GM21786 (cell line): ENCODE measurements around the gene GAL3ST3.
"Not testable (repeated sequence)": the region's sequence is repeated elsewhere in the genome, so short reads cannot be mapped to it uniquely, and the experiment has no call there.

Source experiments
- ATAC-seq: cut with Tn5 transposase; IDR thresholded peaks from one replicate; pipeline ENCODE4 v1.9.1; 2021; ENCODE audit not compliant: unreplicated experiment

The GAL3ST3 gene

DNA sequence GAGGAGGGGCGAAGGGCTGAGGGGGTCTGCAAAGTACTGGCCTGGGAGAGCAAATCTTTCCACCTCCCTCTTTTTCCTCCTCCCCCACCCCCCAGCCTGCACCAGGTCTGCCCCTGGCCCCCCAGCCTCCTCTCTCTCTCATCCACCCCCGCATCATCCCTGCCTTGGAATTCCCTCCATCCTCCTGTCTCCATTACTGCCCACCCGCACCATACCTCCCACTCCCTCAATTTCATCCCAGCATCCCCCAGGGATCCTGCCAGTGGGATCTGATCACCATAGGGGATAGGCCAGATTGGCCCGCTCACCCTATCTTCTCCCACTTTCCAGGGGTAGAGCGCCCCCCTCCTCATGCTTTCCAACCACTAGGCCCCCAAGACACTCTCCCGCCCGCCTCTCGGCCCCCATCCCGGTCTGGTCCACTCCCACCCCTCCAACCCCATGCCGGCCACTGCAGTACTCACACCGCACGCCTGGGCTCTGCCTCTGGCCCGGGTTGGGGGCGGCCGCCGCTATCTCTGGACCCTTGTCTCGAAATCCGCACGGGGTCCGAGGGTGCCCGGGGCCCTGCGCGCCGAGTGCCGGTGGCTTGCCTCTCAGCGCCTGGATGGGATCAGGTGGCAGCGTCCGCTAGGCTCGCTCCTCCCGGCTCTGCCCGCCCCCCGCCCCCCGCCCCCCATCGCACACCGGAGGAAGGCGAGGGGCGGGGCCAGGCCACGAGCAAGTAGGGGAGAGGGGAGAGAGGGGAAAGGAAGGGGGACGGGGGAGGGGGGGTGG, at the start of gene GAL3ST3:
TSS of gene GAL3ST3 (minus strand) at position 615 of the 777 bp plus-strand sequence. CDS start 3,746 bp downstream, outside the sequence.
- no peak for ATAC-seq

DNA sequence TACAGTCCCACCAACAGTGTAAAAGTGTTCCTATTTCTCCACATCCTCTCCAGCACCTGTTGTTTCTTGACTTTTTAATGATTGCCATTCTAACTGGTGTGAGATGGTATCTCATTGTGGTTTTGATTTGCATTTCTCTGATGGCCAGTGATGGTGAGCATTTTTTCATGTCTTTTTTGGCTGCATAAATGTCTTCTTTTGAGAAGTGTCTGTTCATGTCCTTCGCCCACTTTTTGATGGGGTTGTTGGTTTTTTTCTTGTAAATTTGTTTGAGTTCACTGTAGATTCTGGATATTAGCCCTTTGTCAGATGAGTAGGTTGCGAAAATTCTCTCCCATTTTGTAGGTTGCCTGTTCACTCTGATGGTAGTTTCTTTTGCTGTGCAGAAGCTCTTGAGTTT, 43.2 kb upstream of the GAL3ST3 start:
- not testable (repeated sequence) for ATAC-seq

GRCh38 chr11:66090288-66090687, 41.3 kb upstream of the GAL3ST3 start:
- no peak for ATAC-seq

DNA sequence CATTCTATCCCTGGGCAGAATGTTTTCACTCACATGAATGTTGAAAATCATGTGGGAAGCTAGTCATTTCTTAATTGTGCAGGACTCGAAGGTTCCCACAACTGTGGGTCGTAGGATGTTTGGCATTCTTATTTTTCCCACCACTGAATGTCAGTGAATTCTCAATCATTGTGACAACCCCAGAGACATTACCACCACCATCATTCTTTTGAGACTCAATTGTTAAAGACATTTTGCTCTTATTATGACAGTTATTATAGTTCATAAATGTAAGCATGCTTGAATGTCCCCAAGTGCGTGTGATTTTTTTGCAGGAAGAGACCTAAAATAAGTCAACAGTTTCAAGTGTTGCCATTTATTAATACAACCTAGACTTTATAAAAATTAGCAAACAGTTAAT, 40.1 kb upstream of the GAL3ST3 start:
- ATAC-seq: no peak

- ATAC-seq: no peak
Measured at GRCh38 chr11:66087148-66087908, 38.4 kb upstream of the GAL3ST3 start.

DNA sequence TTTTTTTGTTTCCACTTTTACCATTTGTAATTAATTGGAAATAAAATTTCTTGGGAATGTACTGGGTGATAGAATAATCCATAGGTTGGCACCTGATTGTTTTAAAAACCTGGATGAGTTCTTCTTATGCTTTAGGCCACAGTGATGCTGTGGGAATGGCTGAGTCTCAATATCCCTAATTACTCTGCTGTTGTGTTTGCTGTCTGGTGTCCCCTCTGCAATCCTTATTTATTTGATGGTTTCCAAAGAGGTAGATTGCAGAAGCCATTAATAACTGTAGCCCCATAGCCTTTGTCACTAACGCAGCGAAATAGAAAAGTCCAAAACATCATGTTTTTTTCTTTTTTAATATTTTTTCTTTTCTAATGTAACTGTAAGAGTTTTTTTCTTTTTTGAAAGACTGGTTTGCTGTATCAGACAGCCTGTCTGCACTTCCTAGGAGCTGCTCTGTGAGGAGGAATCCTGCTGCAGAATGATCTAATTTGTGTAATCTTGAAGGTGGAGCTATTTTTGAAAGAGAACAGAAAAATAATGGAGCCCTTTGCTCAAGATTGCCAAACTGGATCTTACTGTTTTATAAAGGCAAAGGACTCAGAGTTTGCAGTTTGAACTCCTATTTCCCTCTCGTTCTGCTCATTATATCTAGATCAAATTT, 36.0 kb upstream of the GAL3ST3 start:
- no peak for ATAC-seq

- ATAC-seq: no peak
Measured at GRCh38 chr11:66083767-66084166, 34.8 kb upstream of the GAL3ST3 start.

DNA sequence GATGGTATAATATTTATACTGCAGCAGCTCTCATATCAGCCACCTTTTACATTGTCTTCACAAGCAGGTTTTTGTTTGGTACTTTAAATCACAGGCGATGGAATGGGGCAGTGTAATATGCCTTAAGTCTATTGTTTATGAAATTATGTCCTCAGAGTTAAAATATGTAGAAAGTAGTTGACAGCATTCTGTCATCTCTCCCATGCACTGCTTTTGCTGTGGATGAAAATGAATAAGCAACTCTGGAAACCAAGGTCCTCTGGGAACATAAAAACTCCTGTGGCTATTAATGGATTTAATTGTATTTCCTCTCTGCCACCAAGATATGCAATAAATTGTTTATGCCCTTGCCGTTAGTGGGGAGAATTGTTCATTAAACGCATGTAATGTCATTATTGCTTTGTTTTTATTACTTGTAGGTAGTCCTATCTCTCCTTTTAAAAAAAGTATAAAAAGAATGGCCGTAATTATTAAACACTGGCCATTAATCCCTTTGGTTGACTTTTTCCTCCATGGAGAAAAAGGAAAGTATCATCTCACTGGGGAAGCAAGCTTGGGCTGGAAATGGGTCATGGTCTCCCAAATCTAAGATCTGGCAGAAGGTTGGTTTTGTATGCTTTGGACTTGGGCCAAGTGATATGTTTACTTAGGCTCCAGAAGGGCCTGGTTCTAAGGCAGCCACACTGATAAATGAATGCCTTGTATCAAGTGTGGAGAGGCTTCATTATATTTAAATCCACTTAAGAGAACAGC, 34.2 kb upstream of the GAL3ST3 start:
- ATAC-seq: no peak

DNA sequence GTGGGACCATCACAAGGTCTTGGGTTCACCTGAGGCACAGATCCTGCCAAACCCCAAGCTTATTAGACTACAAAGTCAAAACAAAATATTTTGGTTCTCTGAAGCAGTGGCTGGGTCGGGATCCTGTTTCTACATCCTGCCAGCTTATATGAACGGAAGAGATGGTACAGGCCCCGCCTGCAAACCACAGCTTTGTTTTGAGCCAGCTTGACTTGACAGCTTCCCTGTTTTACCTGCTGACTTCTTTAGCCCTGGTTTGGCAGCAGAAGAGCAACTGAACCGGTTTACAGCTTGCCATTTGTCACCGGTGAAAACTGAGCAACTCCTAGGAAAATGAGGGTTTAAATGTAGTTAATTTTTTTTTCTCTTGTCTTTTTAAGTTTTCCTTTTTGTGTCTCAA, 32.5 kb upstream of the GAL3ST3 start:
- peak; percentile 80 for ATAC-seq

DNA sequence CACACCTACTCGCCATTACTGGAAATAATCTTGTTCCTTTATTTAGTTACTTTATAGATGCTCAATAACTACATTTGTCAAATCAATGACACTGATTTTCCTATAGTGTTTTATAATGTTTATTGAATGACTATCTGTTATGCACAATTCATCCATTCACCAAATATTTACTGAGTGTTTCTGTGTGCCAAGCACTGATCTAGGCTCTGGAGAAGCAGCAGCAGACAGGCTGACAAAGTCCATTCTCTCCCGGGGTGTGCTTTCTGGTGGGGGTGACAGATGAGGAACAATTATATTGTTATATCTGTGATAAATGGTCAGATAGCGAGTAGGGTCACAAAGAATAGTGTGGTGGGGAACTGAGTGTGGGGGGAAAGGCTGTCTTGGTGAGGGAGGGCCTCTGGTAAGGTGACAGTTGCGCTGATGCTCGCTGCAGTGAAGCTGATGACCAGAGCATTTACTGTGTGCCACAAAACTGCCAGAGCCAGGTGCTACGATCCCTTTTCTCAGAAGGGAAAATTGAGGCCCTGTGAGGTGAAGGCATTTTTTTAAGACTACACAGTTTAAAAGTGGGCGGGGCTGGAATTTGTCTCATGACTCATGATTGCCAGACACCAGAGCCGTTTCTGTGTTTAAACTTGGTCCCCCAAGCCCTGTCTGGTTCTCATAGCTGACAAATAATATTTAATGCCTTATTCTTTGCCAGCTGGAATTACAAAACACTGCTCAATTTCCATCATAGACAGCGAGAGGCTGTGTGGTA, 31.3 kb upstream of the GAL3ST3 start:
- ATAC-seq: no peak

- ATAC-seq: not testable (repeated sequence)
Measured at GRCh38 chr11:66078949-66079348, 30.0 kb upstream of the GAL3ST3 start.

GRCh38 chr11:66077927-66078326, 29.0 kb upstream of the GAL3ST3 start:
- ATAC-seq: no peak

DNA sequence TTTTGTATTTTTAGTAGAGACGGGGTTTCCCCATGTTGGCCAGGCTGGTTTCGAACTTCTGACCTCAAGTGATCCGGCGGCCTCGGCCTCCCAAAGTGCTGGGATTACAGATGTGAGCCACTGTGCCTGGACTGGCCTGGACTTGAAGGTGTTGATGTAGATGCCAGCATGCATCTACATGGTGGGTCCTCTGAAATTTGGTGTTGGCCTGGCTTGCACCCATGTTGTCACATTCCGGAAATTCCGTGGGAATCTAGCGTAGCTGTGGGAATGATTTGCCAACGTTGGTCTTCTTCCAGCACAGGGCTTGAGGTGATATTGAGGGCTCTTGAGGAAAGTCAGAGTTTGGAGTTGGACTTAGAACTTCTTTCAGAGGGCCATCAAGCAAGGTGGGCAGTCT, 27.6 kb upstream of the GAL3ST3 start:
- no peak for ATAC-seq

DNA sequence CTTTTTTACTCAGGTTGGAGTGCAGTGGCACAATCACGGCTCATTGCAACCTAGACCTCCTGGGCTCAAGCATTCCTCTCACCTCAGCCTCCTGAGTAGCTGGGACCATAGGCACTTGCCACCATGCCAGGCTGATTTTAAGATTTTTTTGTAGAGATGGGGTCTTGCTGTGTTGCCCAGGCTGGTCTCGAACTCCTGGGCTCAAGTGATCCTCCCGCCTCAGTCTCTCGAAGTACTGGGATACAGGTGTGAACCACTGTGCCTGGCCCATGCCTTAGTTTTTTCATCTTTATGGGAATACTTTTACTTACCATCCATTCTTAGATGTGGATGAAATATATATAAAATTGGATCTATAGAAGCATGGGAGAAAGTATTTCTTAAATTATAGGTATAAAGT, 26.3 kb upstream of the GAL3ST3 start:
- ATAC-seq: no peak

DNA sequence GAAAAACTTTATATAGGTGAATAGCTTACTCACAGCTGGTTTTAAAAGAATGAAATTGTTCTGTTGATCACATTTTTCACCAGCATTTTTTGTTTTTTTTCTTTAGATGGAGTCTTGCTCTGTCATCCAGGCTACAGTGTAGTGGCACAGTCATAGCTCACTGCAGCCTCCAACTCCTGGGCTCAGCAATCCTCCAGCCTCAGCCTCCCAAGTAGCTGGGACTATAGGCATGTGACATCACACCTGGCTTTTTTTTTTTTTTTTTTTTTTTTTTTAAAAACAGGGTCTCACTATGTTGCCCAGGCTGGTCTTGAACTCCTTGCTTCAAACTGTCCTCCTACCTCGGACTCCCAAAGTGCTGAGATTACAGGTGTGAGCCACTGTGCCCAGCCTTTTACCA, 24.7 kb upstream of the GAL3ST3 start:
- no peak for ATAC-seq

GRCh38 chr11:66072518-66072917, 23.6 kb upstream of the GAL3ST3 start:
- ATAC-seq: no peak

- no peak for ATAC-seq
Measured at GRCh38 chr11:66072081-66072480, 23.1 kb upstream of the GAL3ST3 start.

GRCh38 chr11:66071381-66071801, 22.4 kb upstream of the GAL3ST3 start:
- ATAC-seq: no peak

DNA sequence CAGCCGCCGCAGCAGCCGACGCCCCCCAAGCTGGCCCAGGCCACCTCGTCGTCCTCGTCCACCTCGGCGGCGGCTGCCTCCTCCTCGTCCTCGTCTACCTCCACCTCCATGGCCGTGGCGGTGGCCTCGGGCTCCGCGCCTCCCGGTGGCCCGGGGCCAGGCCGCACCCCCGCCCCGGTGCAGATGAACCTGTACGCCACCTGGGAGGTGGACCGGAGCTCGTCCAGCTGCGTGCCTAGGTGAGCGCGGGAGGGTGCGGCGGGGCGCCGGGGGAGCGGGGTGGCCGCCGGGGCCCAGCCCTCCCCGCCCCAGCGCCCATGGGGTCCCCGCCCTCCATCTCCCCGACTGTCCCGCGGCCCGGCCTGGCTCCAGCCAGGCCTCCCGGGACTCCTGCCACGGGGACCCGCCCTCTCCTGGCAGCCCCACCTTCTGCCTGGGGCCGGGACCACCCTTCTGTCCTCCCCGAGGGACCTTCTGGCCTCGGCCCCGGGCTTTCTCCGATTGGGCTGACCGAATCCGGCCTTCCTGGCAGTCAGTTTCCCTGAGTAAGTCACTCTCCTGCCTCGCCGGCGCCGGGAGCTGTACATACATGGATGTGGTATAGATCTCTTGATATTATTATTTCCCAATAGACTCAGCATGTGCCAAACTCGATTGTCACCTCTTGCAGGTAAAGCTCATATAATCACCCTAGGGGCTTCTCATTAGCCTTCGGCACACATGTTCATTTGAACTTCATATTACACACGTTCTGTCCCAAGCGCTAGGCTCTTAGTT, 21.8 kb upstream of the GAL3ST3 start:
- ATAC-seq: peak; percentile 7
